Astrocyte (in vitro differentiated cells and primary cell): ENCODE measurements around the gene MBTD1. TPM values are rescaled to one million over a fixed set of nuclear protein-coding genes. Genes with fewer than 3 reads are reported as not detected.
A peak's percentile ranks its signal among the peaks of the same experiment; 100 is the strongest.
"Not testable (repeated sequence)": the region's sequence is repeated elsewhere in the genome, so short reads cannot be mapped to it uniquely, and the experiment has no call there.

Source experiments
- DNase-seq: peaks from one replicate; pipeline ENCODE4 v3.0.0-alpha.2; 2010; ENCODE audit warnings: low read depth
- FAIRE-seq: peaks from 2 replicates; lab custom pipeline; 2011; peaks lifted over from hg19 to GRCh38; lab: Jason Lieb, UNC
- H2AFZ ChIP-seq: 2 replicates; pipeline ENCODE4 v1.6.0; 2012; ENCODE audit warnings: low read depth, low read length, inconsistent platforms
- H3K27ac ChIP-seq: 2 replicates; pipeline ENCODE4 v1.5.1; 2011; ENCODE audit warnings: low read depth, low read length, inconsistent platforms
- H3K27me3 ChIP-seq: 2 replicates; pipeline ENCODE4 v1.6.0; 2011; ENCODE audit warnings: low read length, inconsistent platforms; ENCODE audit not compliant: insufficient read depth
- H3K36me3 ChIP-seq: 2 replicates; pipeline ENCODE4 v1.5.1; 2011; ENCODE audit warnings: low read length, inconsistent platforms; ENCODE audit not compliant: insufficient read depth
- H3K4me1 ChIP-seq: 2 replicates; pipeline ENCODE4 v1.5.1; 2011; ENCODE audit warnings: low read length, inconsistent platforms; ENCODE audit not compliant: insufficient read depth
- H3K4me2 ChIP-seq: 2 replicates; pipeline ENCODE4 v1.6.0; 2012; ENCODE audit warnings: low read length, inconsistent platforms
- H3K4me3 ChIP-seq: 2 replicates; pipeline ENCODE4 v1.5.1; 2011; ENCODE audit warnings: low read depth, mild to moderate bottlenecking, low read length, inconsistent platforms; ENCODE audit not compliant: insufficient read depth
- H3K79me2 ChIP-seq: 2 replicates; pipeline ENCODE4 v1.6.0; 2012; ENCODE audit warnings: mild to moderate bottlenecking, low read length, inconsistent platforms; ENCODE audit not compliant: insufficient read depth
- H3K9ac ChIP-seq: 2 replicates; pipeline ENCODE4 v1.6.0; 2012; ENCODE audit warnings: mild to moderate bottlenecking, low read length, inconsistent platforms
- H3K9me3 ChIP-seq: 2 replicates; pipeline ENCODE4 v1.5.1; 2012; ENCODE audit warnings: low read depth, mild to moderate bottlenecking, low read length, inconsistent platforms; ENCODE audit not compliant: insufficient read depth
- H4K20me1 ChIP-seq: 2 replicates; pipeline ENCODE4 v1.6.0; 2012; ENCODE audit warnings: low read length, inconsistent platforms; ENCODE audit not compliant: insufficient read depth
- H3K27ac Mint-ChIP-seq: one replicate; pipeline ENCODE4 v1.8.0; 2021; ENCODE audit warnings: mild to moderate bottlenecking, mixed read lengths; ENCODE audit not compliant: unreplicated experiment
- H3K27me3 Mint-ChIP-seq: one replicate; pipeline ENCODE4 v1.8.0; 2021; ENCODE audit warnings: low read depth, mixed read lengths; ENCODE audit not compliant: unreplicated experiment
- H3K36me3 Mint-ChIP-seq: one replicate; pipeline ENCODE4 v1.8.0; 2021; ENCODE audit warnings: low read depth, mixed read lengths; ENCODE audit not compliant: unreplicated experiment
- H3K4me1 Mint-ChIP-seq: one replicate; pipeline ENCODE4 v1.8.0; 2021; ENCODE audit warnings: low read depth, mixed read lengths; ENCODE audit not compliant: unreplicated experiment
- H3K4me3 Mint-ChIP-seq: one replicate; pipeline ENCODE4 v1.8.0; 2021; ENCODE audit warnings: mild to moderate bottlenecking, moderate library complexity, mixed read lengths; ENCODE audit not compliant: unreplicated experiment
- H3K9me3 Mint-ChIP-seq: one replicate; pipeline ENCODE4 v1.8.0; 2021; ENCODE audit warnings: mild to moderate bottlenecking, mixed read lengths; ENCODE audit not compliant: unreplicated experiment
- CTCF ChIP-seq: IDR thresholded peaks from 2 replicates; pipeline ENCODE4 v1.5.1; 2011; ENCODE audit warnings: low read depth, mild to moderate bottlenecking, inconsistent platforms, low read length, moderate library complexity; ENCODE audit not compliant: insufficient read depth
- EZH2 ChIP-seq: IDR thresholded peaks from 2 replicates; pipeline ENCODE4 v1.6.1; 2012; ENCODE audit warnings: mild to moderate bottlenecking, low read length, inconsistent platforms; ENCODE audit not compliant: insufficient read depth
- total RNA-seq: library from RNA; stranded (reverse); gene quantifications from 2 replicates; pipeline ENCODE4 v1.2.1, GENCODE V29; 2021

Gene MBTD1
- total RNA-seq, 1 donor from 2014 or later: 11.1 TPM

GRCh38 chr17:51298508-51299371, 38.9 kb upstream of the MBTD1 start:
- DNase-seq (peak; percentile 18), FAIRE-seq (no peak)
- Mint-ChIP-seq H3K36me3 (peaks cover 4% of the 10 kb centered on the region), H3K4me1 (no peaks in the 10 kb centered on the region), H3K27me3 (no peaks in the 10 kb centered on the region), H3K4me3 (no peak overlapping the region), H3K9me3 (no peaks in the 10 kb centered on the region), H3K27ac (no peak overlapping the region)
- peak; percentile 80 for TF ChIP-seq CTCF
- no peak for TF ChIP-seq EZH2
- H3K27ac ChIP-seq: no peak overlapping the region
- no peaks in the 10 kb centered on the region for H3K9me3 ChIP-seq
- no peaks in the 10 kb centered on the region for H3K79me2 ChIP-seq
- no peaks in the 10 kb centered on the region for H3K36me3 ChIP-seq
- H2AFZ ChIP-seq: no peak overlapping the region
- H3K4me2 ChIP-seq: no peak overlapping the region
- no peak overlapping the region for H3K4me3 ChIP-seq
- H3K27me3 ChIP-seq: no peaks in the 10 kb centered on the region
- H3K4me1 ChIP-seq: no peaks in the 10 kb centered on the region
- H3K9ac ChIP-seq: no peak overlapping the region
- peaks cover 7% of the 10 kb centered on the region for H4K20me1 ChIP-seq

GRCh38 chr17:51294338-51294737, 34.5 kb upstream of the MBTD1 start:
- H3K27me3 Mint-ChIP-seq, H3K27me3 ChIP-seq, H3K4me2 ChIP-seq, H3K4me1 ChIP-seq, H2AFZ ChIP-seq, FAIRE-seq, H3K79me2 ChIP-seq, H3K4me3 ChIP-seq, DNase-seq, H3K27ac Mint-ChIP-seq, H3K9me3 Mint-ChIP-seq, H3K9me3 ChIP-seq, H3K4me3 Mint-ChIP-seq, H3K4me1 Mint-ChIP-seq, H3K36me3 Mint-ChIP-seq, H3K27ac ChIP-seq, H3K9ac ChIP-seq: not testable (repeated sequence)
- Histone ChIP-seq H3K36me3 (peaks cover 14% of the 10 kb centered on the region), H4K20me1 (peaks cover 16% of the 10 kb centered on the region)

GRCh38 chr17:51289696-51290111, 29.9 kb upstream of the MBTD1 start:
- Histone ChIP-seq H4K20me1 (peaks cover 15% of the 10 kb centered on the region), H2AFZ (no peak overlapping the region), H3K27me3 (no peaks in the 10 kb centered on the region), H3K9ac (no peak overlapping the region), H3K27ac (no peak overlapping the region), H3K9me3 (no peaks in the 10 kb centered on the region), H3K4me1 (no peaks in the 10 kb centered on the region), H3K4me2 (no peak overlapping the region), H3K36me3 (peaks cover 38% of the 10 kb centered on the region), H3K79me2 (no peaks in the 10 kb centered on the region), H3K4me3 (no peak overlapping the region)
- peaks cover 7% of the 10 kb centered on the region for H3K36me3 Mint-ChIP-seq
- H3K27me3 Mint-ChIP-seq: no peaks in the 10 kb centered on the region
- no peaks in the 10 kb centered on the region for H3K9me3 Mint-ChIP-seq
- H3K27ac Mint-ChIP-seq: no peak overlapping the region
- peaks cover 6% of the 10 kb centered on the region for H3K4me1 Mint-ChIP-seq
- no peak for DNase-seq
- TF ChIP-seq CTCF: no peak
- TF ChIP-seq EZH2: no peak
- H3K4me3 Mint-ChIP-seq: no peak overlapping the region
- no peak for FAIRE-seq
